GM23338 (cell line): ENCODE results near the gene PLXND1.

Experiments
- JUNB ChIP-seq: IDR thresholded peaks from one replicate; pipeline ENCODE4 v1.6.1; 2016; ENCODE audit warnings: antibody characterized with exemption; ENCODE audit not compliant: unreplicated experiment
- POLR2AphosphoS5 ChIP-seq: IDR thresholded peaks from 2 replicates; pipeline ENCODE4 v1.6.1; 2016; ENCODE audit warnings: antibody characterized with exemption, low read depth
- TF ChIP-seq, protein P1 (sequence below), 2 experiments: fragments of 200-600 bp in 1 of 2; sonication (generic) in 1 of 2; conservative IDR thresholded peaks; 2 replicates each; pipeline versions ENCODE4 v1.5.1 to v1.6.1; 2016 to 2017; ENCODE audit warnings: antibody characterized with exemption in 2 of 2, low read depth in 2 of 2, mild to moderate bottlenecking in 2 of 2, moderate library complexity in 1 of 2

DNA sequence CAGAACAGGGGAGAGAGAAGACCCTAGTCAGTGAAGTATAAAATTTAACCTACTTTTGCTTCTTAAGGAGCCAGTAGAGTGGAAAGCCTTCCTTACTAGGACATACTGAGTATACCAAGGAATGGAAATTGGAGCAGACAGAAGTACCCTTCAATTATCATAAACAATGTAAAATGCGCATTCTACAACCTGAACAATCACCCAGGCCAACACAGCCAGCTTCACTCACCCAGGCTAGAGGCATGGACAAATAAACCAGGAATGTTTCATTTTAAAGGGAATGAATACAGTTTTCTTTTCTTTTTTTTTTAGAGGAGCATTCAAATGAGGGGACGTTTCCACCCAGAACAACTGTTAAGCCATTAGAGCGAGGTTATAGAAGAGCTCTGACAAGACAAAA is 41.9 kb upstream of the PLXND1 start:
- TF ChIP-seq, protein P1, sequence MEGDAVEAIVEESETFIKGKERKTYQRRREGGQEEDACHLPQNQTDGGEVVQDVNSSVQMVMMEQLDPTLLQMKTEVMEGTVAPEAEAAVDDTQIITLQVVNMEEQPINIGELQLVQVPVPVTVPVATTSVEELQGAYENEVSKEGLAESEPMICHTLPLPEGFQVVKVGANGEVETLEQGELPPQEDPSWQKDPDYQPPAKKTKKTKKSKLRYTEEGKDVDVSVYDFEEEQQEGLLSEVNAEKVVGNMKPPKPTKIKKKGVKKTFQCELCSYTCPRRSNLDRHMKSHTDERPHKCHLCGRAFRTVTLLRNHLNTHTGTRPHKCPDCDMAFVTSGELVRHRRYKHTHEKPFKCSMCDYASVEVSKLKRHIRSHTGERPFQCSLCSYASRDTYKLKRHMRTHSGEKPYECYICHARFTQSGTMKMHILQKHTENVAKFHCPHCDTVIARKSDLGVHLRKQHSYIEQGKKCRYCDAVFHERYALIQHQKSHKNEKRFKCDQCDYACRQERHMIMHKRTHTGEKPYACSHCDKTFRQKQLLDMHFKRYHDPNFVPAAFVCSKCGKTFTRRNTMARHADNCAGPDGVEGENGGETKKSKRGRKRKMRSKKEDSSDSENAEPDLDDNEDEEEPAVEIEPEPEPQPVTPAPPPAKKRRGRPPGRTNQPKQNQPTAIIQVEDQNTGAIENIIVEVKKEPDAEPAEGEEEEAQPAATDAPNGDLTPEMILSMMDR (conservative IDR thresholded peaks at IDR 0.05; ENCODE audit: low read depth in 2 of 2) = no peak
- TF ChIP-seq POLR2AphosphoS5 = no peak
- no peak for TF ChIP-seq JUNB
